GM18507 (cell line): ENCODE data around the gene CEACAM19.
"Not testable (repeated sequence)": the region's sequence is repeated elsewhere in the genome, so short reads cannot be mapped to it uniquely, and the experiment has no call there.

Experiments
- DNase-seq: peaks from one replicate; pipeline ENCODE4 v3.0.0; 2011; ENCODE audit warnings: low read depth; ENCODE audit not compliant: insufficient read length; ENCODE audit errors: extremely low spot score
- FAIRE-seq: peaks from 2 replicates; lab custom pipeline; 2011; peaks lifted over from hg19 to GRCh38; lab: Jason Lieb, UNC

The CEACAM19 gene

DNA sequence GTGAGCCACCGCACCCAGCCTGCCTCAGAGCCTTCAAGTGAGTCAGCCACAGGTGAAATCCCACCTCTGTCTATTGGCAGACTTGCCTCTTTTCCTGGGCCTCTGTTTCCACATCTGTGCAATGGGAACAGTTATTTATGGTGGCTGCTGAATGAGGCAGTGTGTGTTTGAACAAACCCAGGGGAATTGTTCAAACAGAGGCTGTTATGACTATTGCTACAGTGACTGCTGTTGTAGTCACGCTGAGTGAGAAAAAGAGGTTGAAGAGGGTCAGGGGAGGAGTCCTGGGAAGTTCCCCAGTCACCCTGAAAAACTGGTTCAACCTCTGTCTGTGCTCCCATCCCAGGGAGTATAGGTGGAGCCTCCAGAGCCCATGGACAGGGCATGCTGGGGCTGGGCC lies at the start of gene CEACAM19:
CEACAM19 (plus strand) TSS at position 83 of the 400 bp plus-strand sequence. CDS start 450 bp downstream, outside the sequence.
- no peak for DNase-seq

DNA sequence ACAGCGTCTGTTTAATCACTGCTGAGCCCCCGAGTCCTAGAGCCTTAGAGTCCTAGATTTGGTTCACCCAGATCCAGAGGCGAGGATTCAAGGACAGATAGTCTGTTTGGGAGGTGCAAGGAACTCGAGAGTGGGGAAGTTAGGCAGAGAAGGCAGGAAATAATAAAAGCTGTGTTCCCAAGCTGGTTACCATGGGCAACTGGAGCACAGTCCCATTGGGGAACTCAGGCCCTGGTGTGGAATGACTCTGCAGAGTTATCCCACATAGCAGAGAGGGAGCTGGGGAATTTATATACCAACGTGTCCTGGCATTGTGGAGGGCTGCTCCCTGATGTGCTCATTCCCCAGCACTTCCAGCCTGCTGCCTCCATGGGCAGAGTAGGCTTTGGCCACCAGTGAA lies 48.2 kb upstream of the CEACAM19 start:
- FAIRE-seq (no peak), DNase-seq (no peak)

More for the DNA sequence above, at the start of gene CEACAM19:
- no peak for FAIRE-seq

- no peak for DNase-seq
These were observed 47.7 kb upstream of the CEACAM19 start for GRCh38 chr19:44623626-44624025.

DNA sequence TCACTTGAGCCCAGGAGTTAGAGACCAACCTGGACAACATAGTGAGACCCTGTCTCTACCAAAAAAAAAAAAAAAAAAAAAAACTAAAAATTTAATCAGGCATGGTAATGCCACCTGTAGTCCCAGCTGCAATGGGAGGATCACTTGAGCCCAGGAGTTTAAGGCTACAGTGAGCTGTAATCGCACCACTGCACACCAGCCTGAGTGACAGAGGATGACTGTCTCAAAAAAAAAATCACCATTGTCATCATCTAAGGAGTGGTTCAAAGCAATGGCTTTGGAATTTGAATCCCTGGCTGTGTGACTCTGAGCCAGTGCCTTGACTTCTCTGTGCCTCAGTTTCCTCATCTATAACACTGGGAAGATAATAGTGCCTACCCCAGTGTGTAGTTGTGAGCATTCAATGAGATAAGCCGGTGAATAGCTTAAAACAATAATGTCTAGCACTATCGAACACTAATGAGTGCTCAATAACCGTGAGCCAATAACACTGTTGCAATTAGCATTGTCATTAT lies 46.4 kb upstream of the CEACAM19 start:
- FAIRE-seq (no peak), DNase-seq (no peak)

More at GRCh38 chr19:44623626-44624025, 47.7 kb upstream of the CEACAM19 start:
- FAIRE-seq, result no peak

DNA sequence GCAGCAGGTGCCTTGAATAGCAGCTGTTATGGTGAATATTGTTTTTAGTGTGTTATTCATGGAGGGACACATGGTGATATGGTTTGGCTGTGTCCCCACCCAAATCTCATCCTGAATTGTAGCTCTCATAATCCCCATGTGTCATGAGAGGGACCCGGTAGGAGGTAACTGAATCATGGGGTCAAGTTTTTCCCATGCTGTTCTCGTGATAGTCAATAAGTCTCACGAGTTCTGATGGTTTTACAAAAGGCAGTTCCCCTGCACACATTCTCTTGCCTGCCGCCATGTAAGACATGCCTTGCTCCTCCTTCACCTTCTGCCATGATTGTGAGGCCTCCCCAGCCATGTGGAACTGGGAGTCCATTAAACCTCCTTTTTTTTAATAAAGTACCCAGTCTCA lies 45.6 kb upstream of the CEACAM19 start:
- DNase-seq, FAIRE-seq: not testable (repeated sequence)

DNA sequence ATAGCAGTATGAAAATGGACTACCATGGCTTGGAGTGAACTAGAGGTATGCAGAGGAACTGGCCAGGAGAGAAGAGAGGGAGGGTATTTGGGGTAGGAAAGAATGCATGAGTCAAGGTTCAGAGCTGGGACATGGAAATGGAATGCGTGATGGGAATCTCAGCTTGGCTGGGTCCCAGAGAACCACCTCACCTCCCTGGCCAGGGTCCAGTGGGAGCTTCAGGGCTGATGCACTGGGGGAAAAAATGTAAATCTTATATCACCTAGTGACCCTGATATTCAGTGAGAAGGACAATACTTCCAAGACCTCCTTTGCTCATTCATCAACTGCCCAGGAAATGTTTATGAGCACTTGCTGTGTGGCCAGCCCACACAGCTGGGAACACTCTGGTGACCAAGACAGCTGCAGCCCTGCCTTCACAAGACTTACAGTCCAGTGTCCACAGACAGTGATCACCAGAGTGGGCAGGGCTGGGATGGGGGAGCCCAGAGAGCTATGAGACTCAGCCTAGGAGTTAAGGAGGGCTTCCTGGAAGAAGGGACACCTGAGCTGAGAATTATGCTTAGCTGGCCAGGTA lies 45.1 kb upstream of the CEACAM19 start:
- FAIRE-seq, result no peak

GRCh38 chr19:44627631-44628030 lies 43.7 kb upstream of the CEACAM19 start:
- FAIRE-seq (no peak), DNase-seq (no peak)

More for the DNA sequence above, 45.1 kb upstream of the CEACAM19 start:
- DNase-seq, result no peak

DNA sequence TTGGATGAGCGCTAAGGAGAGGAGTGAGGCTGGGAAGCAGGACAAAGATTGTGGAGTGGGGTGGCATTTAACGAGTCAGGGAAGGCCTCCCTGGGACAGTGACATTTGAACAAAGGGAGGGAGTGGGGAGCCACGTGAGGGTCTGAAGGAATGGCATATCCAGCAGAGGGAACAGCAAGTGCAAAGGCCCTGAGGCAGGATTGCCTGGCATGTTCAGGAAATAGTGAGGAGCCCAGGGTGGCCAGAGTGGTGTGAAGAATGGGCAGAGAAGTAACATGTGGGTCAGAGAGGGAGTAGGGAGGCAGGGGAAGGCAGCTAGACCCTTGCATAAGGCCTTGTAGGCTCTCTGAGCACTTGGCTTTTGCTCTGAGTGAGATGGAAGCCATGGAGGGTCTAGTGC lies 42.5 kb upstream of the CEACAM19 start:
- no peak for DNase-seq
- FAIRE-seq, result no peak

DNA sequence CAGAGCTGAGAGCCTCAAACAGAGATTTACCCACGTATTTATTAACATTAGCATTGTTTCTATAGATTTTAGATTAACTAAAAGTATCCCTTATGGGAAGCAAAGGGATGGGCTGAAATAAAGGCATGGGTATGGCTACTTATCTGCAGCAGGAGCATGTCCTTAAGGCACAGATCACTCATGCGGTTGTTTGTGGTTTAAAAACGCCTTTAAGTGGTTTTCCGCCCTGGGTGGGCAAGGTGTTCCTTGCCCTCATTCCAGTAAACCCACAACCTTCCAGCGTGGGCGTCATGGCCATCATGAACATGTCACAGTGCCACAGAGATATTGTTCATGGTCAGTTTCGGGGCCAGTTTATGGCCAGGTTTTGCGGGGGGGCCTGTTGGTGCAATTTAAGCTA lies 39.7 kb upstream of the CEACAM19 start:
- not testable (repeated sequence) for FAIRE-seq, DNase-seq

DNA sequence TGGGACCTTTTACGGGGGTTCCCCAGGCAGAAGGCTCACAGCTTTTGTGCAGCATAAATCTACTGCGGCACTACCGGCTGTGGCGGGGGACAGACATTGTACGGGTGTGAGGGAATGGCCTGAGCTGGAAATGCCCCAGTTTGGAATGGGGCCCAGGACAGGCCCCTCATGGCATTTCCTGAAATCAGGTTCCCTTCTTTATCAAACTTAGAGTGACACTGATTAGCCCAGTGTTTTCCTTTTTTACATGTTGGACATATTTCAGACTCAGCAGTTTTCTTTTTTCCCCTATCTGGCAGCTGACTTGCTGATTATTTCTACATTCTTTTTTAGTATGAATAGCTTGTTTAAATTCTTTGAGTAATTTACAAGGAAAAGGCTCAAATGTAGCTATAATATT lies 37.2 kb upstream of the CEACAM19 start:
- not testable (repeated sequence) for DNase-seq, FAIRE-seq

GRCh38 chr19:44634785-44635184 lies 36.5 kb upstream of the CEACAM19 start:
- no peak for DNase-seq
- FAIRE-seq, result no peak

DNA sequence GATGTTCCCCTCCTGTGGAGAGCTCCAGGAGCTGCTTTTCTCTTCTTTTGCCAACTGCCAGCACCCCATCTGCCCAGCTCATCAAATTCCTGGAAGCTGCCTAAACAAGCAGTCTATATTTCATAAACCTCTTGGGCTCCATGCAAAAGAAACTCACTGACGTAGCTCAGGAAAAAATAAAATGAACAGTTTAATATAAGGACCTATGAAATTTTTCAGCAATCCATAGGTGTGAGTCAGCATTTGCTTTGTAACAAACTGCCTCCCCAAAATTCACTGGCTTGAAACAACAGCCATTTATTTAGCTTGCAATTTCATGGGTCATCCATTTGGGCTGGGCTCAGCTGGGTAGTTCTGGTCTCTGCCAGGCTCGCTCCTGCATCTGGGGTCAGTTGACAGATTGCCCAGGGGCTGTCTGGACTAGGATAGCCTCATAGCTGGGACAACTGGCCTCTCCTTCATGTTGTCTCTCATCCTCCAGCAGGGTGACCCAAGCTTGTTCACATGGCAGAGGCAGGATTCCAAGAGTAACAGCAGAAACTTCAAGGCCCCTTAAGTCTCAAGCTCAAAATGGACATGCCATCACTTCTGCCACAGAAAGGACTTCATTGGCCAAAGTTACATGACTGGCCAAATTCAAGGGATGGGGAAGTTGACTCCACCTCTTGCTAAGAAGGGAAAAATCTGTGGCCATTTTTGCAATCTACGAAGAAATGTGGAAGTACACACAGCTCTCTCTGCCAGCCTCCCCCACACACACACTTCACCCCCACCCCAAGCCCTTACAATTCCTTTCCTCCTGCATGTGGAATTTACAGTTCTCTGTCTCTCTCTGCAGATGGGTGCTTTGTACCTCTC lies 35.5 kb upstream of the CEACAM19 start:
- no peak for FAIRE-seq
- no peak for DNase-seq

GRCh38 chr19:44636439-44637389 lies 34.6 kb upstream of the CEACAM19 start:
- DNase-seq, result no peak
- FAIRE-seq, result no peak

DNA sequence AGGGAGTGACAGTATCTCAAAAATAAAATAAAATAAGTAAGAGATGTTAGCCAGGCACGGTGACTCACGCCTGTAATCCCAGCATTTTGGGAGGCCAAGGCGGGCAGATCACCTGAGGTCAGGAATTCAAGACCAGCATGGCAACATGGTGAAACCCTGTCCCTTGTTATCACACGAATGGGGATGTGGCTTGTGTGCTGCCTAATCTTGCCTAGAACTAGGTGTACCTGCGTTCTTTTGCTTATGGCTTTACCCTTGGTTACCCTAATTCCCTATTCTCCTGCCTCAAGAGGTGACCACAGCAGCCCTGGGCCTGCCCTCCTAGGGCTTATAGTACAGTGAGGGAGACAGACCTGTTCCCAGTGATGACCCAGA lies 33.9 kb upstream of the CEACAM19 start:
- DNase-seq (no peak), FAIRE-seq (no peak)

- DNase-seq (no peak), FAIRE-seq (no peak)
These were observed 30.8 kb upstream of the CEACAM19 start for GRCh38 chr19:44640518-44640917.

GRCh38 chr19:44641501-44642265 lies 29.6 kb upstream of the CEACAM19 start:
- FAIRE-seq, result no peak
- DNase-seq, result no peak

DNA sequence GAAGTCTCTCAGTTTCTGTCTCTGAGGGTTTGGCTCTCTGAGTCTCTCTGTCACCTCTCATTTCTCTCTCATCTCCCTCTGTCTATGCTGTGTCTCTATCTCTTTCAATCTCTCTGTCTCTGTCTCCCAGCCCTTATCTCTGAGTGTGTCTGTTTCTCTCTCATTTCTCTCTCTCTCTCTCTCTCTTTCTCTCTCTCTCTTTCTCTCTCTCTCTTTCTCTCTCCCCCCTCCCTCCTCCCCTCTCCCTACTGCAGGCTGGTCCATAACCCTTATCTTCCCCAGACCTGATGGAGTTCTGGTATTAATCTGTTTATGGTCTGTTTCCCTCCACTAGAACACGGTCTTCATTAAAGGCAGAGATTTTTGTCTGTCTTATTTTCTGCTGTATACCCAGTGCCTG lies 28.9 kb upstream of the CEACAM19 start:
- no peak for FAIRE-seq

DNA sequence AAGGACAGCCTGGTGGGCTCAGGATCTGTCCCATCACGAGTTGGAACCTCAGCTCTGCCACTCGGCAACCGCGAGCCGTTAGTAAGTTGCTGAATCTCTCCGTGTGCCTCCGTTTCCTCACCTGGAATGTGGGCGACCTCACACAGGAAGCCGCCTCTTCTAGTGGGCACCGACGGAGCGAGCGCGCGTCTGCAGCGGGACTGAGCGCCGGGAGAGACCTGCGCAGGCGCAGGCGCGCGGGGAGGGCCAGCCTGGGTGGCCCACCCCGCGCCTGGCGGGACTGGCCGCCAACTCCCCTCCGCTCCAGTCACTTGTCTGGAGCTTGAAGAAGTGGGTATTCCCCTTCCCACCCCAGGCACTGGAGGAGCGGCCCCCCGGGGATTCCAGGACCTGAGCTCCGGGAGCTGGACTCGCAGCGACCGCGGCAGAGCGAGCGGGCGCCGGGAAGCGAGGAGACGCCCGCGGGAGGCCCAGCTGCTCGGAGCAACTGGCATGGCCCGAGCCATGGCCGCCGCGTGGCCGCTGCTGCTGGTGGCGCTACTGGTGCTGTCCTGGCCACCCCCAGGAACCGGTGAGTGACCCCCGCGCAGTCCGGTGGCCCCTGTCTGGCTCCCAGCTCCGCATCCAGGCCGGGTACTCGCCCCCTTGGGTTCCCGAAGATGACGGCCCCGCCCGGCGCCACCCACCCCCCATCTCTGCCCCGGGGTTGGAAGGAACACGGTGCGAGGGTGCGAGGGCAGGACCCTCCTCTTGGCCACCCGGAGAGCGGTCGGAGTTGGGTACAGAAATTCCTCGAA lies 27.5 kb upstream of the CEACAM19 start, which contains the start of gene PVR:
PVR (plus strand) TSS at position 306 of the 797 bp plus-strand sequence; CDS start at position 493, 187 bp downstream.
- no peak for FAIRE-seq
- DNase-seq, result no peak

More for the DNA sequence above, 28.9 kb upstream of the CEACAM19 start:
- no peak for DNase-seq
